Activated effector memory CD4-positive, alpha-beta T cell treated with anti-CD3 and anti-CD28 coated beads, Interleukin-2, amount 50 U/mL, for 16 hours (primary cell): ENCODE data around the gene ZDHHC19.
A peak's percentile ranks its signal among the peaks of the same experiment; 100 is the strongest.
"Not testable (repeated sequence)": the region's sequence is repeated elsewhere in the genome, so short reads cannot be mapped to it uniquely, and the experiment has no call there.

ENCODE experiments used
- DNase-seq: peaks from one replicate; pipeline ENCODE4 v3.0.0-alpha.2; 2020

ZDHHC19 gene

GRCh38 chr3:196222876-196223595, 11.8 kb upstream of the ZDHHC19 start:
- DNase-seq, result no peak

GRCh38 chr3:196220991-196221390, 9.8 kb upstream of the ZDHHC19 start:
- DNase-seq, result no peak

GRCh38 chr3:196220587-196220986, 9.4 kb upstream of the ZDHHC19 start:
- no peak for DNase-seq

GRCh38 chr3:196219970-196220311, 8.7 kb upstream of the ZDHHC19 start:
- DNase-seq, result no peak

GRCh38 chr3:196219194-196219969, 8.2 kb upstream of the ZDHHC19 start:
- DNase-seq, result peak; percentile 83

- no peak for DNase-seq
These were observed 7.0 kb upstream of the ZDHHC19 start for GRCh38 chr3:196218155-196218712.

GRCh38 chr3:196217307-196218154, 6.3 kb upstream of the ZDHHC19 start:
- no peak for DNase-seq

- DNase-seq, result no peak
These were observed 5.5 kb upstream of the ZDHHC19 start for GRCh38 chr3:196216681-196217211.

- DNase-seq, result no peak
These were observed 4.9 kb upstream of the ZDHHC19 start, which contains the start of gene SLC51A for GRCh38 chr3:196216089-196216564. Gene SLC51A, plus strand, starts transcription at chr3:196216534. Its CDS starts 179 bp downstream, at chr3:196216713.

GRCh38 chr3:196215493-196216020, 4.4 kb upstream of the ZDHHC19 start:
- no peak for DNase-seq

- no peak for DNase-seq
These were observed 3.7 kb upstream of the ZDHHC19 start for GRCh38 chr3:196214783-196215441.

- not testable (repeated sequence) for DNase-seq
These were observed 1.1 kb downstream of the ZDHHC19 start for GRCh38 chr3:196209944-196210672.

GRCh38 chr3:196208942-196209695, 2.1 kb downstream of the ZDHHC19 start:
- DNase-seq, result peak; percentile 64

GRCh38 chr3:196207833-196208607, 3.2 kb downstream of the ZDHHC19 start:
- DNase-seq, result peak; percentile 84

- DNase-seq, result peak; percentile 77
These were observed 3.9 kb downstream of the ZDHHC19 start for GRCh38 chr3:196207159-196207832.

GRCh38 chr3:196205442-196206205, 5.6 kb downstream of the ZDHHC19 start:
- DNase-seq, result not testable (repeated sequence)

- DNase-seq, result no peak
These were observed 7.4 kb downstream of the ZDHHC19 start for GRCh38 chr3:196203846-196204245.

- no peak for DNase-seq
These were observed 8.7 kb downstream of the ZDHHC19 start for GRCh38 chr3:196202516-196202970.
